Measurements from ENCODE around the gene IRAG1.

- no peak for TF ChIP-seq EP300 (IDR thresholded peaks at IDR 0.05)
- TF ChIP-seq POLR2A (IDR thresholded peaks at IDR 0.05): no peak
- TF ChIP-seq CTCF (IDR thresholded peaks at IDR 0.05): no peak
Observed at GRCh38 chr11:10708131-10708530, 14.6 kb upstream of the IRAG1 start.

Data from gastroesophageal sphincter (tissue), 3 donors.